Activated naive CD4-positive, alpha-beta T cell (primary cell): ENCODE measurements around the gene KCTD3.

Experiments
- DNase-seq, 4 experiments: peaks; one replicate each; lab custom pipeline; 2025; lab: John Stamatoyannopoulos, UW

Gene KCTD3

GRCh38 chr1:215660259-215660658 is 93.2 kb downstream of the KCTD3 start:
- no peak for DNase-seq

DNA sequence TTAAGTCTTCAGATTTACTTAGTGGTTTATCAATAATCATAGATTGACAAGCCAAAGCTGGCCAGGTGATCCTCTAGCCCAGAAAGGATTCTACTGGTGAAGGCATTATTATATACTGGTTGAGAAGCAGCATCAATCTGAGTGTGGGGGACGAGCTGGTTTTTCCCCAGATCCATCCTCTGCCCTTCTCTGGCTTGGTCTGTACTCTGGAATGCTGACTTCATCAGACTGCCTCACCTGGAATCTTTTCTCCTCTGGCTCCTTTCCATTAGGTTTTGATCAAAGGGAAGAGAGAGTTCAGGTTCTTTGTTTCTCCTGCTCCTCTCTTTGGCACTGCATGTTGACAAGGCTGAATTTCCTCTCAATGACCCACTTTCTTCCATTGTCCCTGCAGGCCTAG is 93.9 kb downstream of the KCTD3 start:
- no peak for DNase-seq

- no peak for DNase-seq
Observed at GRCh38 chr1:215665215-215665614, 98.1 kb downstream of the KCTD3 start.

DNA sequence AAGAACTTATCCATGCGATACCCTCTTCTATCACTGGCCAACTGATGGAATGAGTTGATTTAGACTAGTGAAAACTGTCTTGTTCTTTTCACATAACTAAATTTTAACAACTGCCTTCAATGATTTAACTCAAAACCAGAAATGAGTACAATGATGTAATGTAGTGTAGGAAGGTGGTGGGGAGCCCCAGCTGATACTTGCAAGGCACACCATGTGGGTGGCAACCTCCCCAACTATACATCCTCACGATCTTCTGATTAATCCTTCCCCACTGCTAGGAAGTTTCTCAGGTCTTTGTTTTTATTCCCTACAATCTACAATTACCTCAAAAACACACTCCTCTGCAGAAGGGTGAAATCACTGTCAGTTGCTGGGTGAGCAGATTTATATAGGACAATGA is 100.7 kb downstream of the KCTD3 start:
- no peak for DNase-seq

DNA sequence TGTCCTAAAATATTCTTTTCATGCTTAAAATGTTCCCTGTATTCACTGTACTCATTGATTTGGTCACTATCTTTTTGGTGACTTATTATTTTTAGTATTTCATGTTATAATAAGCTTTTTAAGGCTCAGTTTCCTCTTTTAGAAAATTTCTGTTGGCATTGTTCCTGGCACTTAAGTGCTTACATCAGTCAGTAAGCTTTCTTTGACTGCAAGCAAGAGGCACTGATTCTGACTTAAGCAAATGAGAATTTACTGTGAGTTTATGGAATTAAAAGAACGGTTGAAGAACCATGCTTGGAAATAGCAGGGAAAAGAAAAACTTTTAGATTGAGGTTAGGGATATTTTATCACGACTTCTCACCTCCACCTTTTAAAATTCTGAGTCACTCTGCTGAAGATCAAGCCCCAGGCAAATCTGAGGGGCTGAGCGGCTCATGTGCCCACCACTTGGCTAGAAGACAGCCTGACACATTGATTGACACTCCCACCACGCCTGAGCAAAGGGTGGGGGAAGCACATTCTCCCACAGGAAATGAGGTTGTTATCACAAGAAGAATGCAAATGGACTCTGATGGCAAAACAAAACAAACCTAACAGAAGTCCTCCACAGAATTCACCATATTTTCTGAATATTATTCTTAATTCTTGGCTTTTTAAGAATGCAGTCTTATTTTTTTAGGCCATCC is 102.8 kb downstream of the KCTD3 start:
- no peak for DNase-seq
